AG04450 (cell line): ENCODE results near the gene SGMS1. TPM values are rescaled to one million over a fixed set of nuclear protein-coding genes. Genes with fewer than 3 reads are reported as not detected.
"Not testable (repeated sequence)": the region's sequence is repeated elsewhere in the genome, so short reads cannot be mapped to it uniquely, and the experiment has no call there.

Experiments
- CTCF ChIA-PET: fragments of 300-600, 350-600 bp; formaldehyde crosslinking; extraction: SDS; loops from one replicate; lab custom pipeline; 2022; ENCODE audit warnings: antibody characterized with exemption, inconsistent platforms; lab: Charles Lee
- POLR2A ChIA-PET: fragments of 350-600 bp; formaldehyde crosslinking; extraction: SDS; loops from one replicate; lab custom pipeline; 2021; ENCODE audit warnings: antibody characterized with exemption, inconsistent platforms; lab: Yijun Ruan, JAX
- DNase-seq: peaks from one replicate; pipeline ENCODE4 v3.0.0-alpha.2; 2011; ENCODE audit warnings: low read depth, low spot score
- H3K27ac ChIP-seq: one replicate; pipeline ENCODE4 v1.5.1; 2012; ENCODE audit warnings: low read depth, low read length, control low read depth
- H3K27me3 ChIP-seq: one replicate; pipeline ENCODE4 v1.6.0; 2012; ENCODE audit warnings: low read length; ENCODE audit not compliant: control insufficient read depth, insufficient read depth
- H3K4me3 ChIP-seq: 2 replicates; pipeline ENCODE4 v1.5.1; 2011; ENCODE audit warnings: mild to moderate bottlenecking, low read depth, low read length, control low read depth
- H3K9me3 ChIP-seq: 2 replicates; pipeline ENCODE4 v1.5.1; 2012; ENCODE audit warnings: low read length; ENCODE audit not compliant: control insufficient read depth, insufficient read depth
- CTCF ChIP-seq: IDR thresholded peaks from 2 replicates; pipeline ENCODE4 v1.5.1; 2011; ENCODE audit warnings: low read depth, low read length, control low read depth, inconsistent platforms
- polyA minus RNA-seq: library from RNA; depleted of rRNA, polyadenylated mRNA; stranded (reverse); fragments of >200 nt; gene quantifications from 2 replicates; pipeline ENCODE4 v1.2.3, GENCODE V29; 2011; rRNA and poly(A)+ RNA removed
- polyA plus RNA-seq: library from polyadenylated mRNA; depleted of rRNA; stranded (reverse); fragments of >200 nt; gene quantifications from 2 replicates; pipeline ENCODE4 v1.2.3, GENCODE V29; 2011; rRNA removed

SGMS1 gene
- polyA plus RNA-seq (16.0 and 17.7 TPM in 2 replicates), polyA minus RNA-seq (23.8 and 25.1 TPM in 2 replicates)

- peak; percentile 59 for DNase-seq
- POLR2A ChIA-PET, result interaction anchor here (0.8 to 4.5 kb wide), 10 partner anchors 10 to 263 kb away, joined by 3 to 35 read pairs (median 4); no protein-coding TSS in a partner anchor
These were observed at the start of gene SGMS1 for GRCh38 chr10:50623663-50624412. Gene SGMS1, minus strand, starts transcription at chr10:50623956. Its CDS starts 279,842 bp downstream, at chr10:50344114.

GRCh38 chr10:50672152-50672551, 48.4 kb upstream of the SGMS1 start:
- H3K27ac ChIP-seq, CTCF ChIA-PET, H3K27me3 ChIP-seq, H3K4me3 ChIP-seq, POLR2A ChIA-PET, DNase-seq, H3K9me3 ChIP-seq: not testable (repeated sequence)

More at GRCh38 chr10:50623663-50624412, at the start of gene SGMS1:
- TF ChIP-seq CTCF, result peak; percentile 11; the same call in 1 of the 2 replicates
- H3K27ac ChIP-seq, result peak within 1 kb of the TSS; percentile 99
- H3K27me3 ChIP-seq, result no peaks in the 10 kb centered on the region
- peak within 1 kb of the TSS; percentile 81 for H3K4me3 ChIP-seq
- H3K9me3 ChIP-seq, result no peaks in the 10 kb centered on the region; the same call in 1 of the 2 replicates
- CTCF ChIA-PET, result interaction anchor here (1.0 to 1.1 kb wide), 3 partner anchors 66 to 255 kb away, joined by 3 to 9 read pairs (median 3); no protein-coding TSS in a partner anchor

GRCh38 chr10:50671645-50672044, 47.9 kb upstream of the SGMS1 start:
- CTCF ChIA-PET, H3K9me3 ChIP-seq, H3K4me3 ChIP-seq, DNase-seq, H3K27ac ChIP-seq, H3K27me3 ChIP-seq, POLR2A ChIA-PET: not testable (repeated sequence)

- H3K27me3 ChIP-seq, H3K27ac ChIP-seq, DNase-seq, H3K9me3 ChIP-seq, H3K4me3 ChIP-seq, POLR2A ChIA-PET, CTCF ChIA-PET: not testable (repeated sequence)
These were observed 46.2 kb upstream of the SGMS1 start for GRCh38 chr10:50669957-50670356.

- CTCF ChIA-PET, H3K4me3 ChIP-seq, H3K27me3 ChIP-seq, H3K27ac ChIP-seq, H3K9me3 ChIP-seq, POLR2A ChIA-PET, DNase-seq: not testable (repeated sequence)
These were observed 43.6 kb upstream of the SGMS1 start for GRCh38 chr10:50667353-50667752.

GRCh38 chr10:50662420-50662819, 38.7 kb upstream of the SGMS1 start:
- H3K4me3 ChIP-seq, CTCF ChIA-PET, H3K27ac ChIP-seq, H3K9me3 ChIP-seq, DNase-seq, POLR2A ChIA-PET, H3K27me3 ChIP-seq: not testable (repeated sequence)

- H3K27ac ChIP-seq, CTCF ChIA-PET, H3K9me3 ChIP-seq, POLR2A ChIA-PET, H3K27me3 ChIP-seq, DNase-seq, H3K4me3 ChIP-seq: not testable (repeated sequence)
These were observed 37.8 kb upstream of the SGMS1 start for GRCh38 chr10:50661563-50661962.
